Adipocyte (in vitro differentiated cells): ENCODE data around the gene LAT.
A peak's percentile ranks its signal among the peaks of the same experiment; 100 is the strongest.

ENCODE experiments used
- DNase-seq: peaks from one replicate; pipeline ENCODE4 v3.0.0-alpha.2; 2015; ENCODE audit warnings: low read depth
- H3K27me3 ChIP-seq: replicated peaks from 2 replicates; pipeline ENCODE4 v1.7.0; 2013; ENCODE audit warnings: mild to moderate bottlenecking, low read length, moderate library complexity; ENCODE audit not compliant: control insufficient read depth, insufficient read depth
- H3K36me3 ChIP-seq: 2 replicates; pipeline ENCODE4 v1.7.0; 2013; ENCODE audit warnings: low read length, mild to moderate bottlenecking, moderate library complexity; ENCODE audit not compliant: control insufficient read depth, insufficient read depth, severe bottlenecking
- H3K4me1 ChIP-seq: 2 replicates; pipeline ENCODE4 v1.7.0; 2013; ENCODE audit warnings: mild to moderate bottlenecking, low read length, moderate library complexity; ENCODE audit not compliant: control insufficient read depth, insufficient read depth
- H3K4me3 ChIP-seq: 2 replicates; pipeline ENCODE4 v1.7.0; 2013; ENCODE audit warnings: mild to moderate bottlenecking, low read length, moderate library complexity
- H3K9ac ChIP-seq: 2 replicates; pipeline ENCODE4 v1.7.0; 2013; ENCODE audit warnings: mild to moderate bottlenecking, low read length, moderate library complexity
- H3K9me3 ChIP-seq: 2 replicates; pipeline ENCODE4 v1.7.0; 2013; ENCODE audit warnings: mild to moderate bottlenecking, low read length, moderate library complexity; ENCODE audit not compliant: control insufficient read depth

Gene LAT

DNA sequence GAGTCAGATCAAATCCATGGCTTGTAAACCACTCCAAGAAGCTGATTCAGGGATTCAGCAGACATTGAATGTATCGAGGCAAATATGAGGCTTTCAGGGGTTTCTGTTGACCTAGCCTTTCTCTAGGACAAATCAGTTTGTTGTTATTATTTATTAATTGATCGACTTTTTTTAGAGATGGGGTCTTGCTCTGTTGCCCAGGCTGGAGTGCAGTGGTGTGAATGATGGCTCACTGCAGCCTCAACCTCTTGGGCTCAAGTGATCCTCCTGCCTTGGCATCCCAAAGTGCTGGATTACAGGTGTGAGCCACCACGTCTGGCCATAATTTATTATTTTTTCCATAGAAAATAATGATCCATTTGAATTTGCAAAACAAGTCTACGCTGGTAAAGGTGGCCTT, 27.0 kb downstream of the LAT start:
- Histone ChIP-seq H3K36me3 (no peaks in the 10 kb centered on the region), H3K9ac (no peak overlapping the region), H3K4me3 (no peak overlapping the region), H3K27me3 (peaks cover 5% of the 10 kb centered on the region), H3K9me3 (no peaks in the 10 kb centered on the region), H3K4me1 (peaks cover 13% of the 10 kb centered on the region)
- no peak for DNase-seq

DNA sequence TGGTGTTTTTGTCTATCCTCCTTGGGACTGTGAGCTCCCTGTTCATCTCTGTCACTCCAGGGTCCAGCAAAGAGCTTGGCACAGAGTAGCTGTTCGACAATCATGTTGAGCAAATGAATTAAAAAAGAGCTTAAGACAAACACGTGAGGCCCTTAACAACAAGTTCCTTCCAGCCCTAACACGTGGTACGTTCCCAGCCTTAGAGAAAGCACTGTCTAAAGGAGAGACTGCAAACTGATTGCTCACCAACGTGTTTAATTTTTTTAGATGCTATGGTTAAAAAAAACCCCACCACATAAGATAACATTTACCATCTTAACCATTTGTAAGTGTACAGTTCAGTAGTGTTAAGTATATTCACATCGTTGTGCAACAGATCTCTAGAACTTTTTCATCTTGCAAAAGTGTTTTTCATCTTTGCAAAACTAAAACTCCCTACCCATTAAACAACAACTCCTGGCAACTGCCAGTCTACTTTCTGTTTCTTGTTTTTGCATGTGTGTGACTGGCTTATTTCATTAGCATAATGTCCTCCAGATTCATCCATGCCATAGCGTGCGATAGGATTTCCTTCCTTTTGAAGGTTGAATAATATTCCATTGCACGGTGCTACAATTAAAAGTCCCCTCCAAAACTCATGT, 28.2 kb downstream of the LAT start:
- Histone ChIP-seq H3K9me3 (no peaks in the 10 kb centered on the region), H3K9ac (peak overlapping the region; percentile 38), H3K27me3 (peaks cover 5% of the 10 kb centered on the region), H3K4me1 (peaks cover 13% of the 10 kb centered on the region), H3K4me3 (no peak overlapping the region), H3K36me3 (no peaks in the 10 kb centered on the region)
- no peak for DNase-seq

DNA sequence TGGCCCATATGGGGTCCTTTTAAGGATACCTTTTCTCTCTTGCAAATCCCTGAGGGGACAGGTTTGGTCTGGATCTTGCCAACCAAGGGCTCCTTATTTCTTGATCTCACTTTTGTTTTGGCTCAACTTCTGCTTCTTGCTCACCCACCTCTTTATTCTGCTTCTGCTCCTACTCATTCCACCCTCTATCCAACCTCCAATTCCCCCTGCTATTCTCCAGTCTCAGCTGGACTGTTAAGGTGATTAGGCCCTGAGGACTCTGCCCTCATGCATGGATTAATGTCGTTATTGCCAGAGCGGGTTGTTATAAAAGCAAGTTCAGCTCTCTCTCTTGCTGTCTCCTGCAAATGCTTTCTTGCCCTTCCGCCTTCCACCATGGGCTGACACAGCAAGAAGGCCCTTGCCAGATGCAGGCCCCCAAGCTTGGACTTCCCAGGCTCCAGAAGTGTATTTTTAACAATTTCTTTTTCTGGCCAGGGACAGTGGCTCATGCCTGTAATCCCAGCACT, 29.8 kb downstream of the LAT start:
- Histone ChIP-seq H3K4me1 (peaks cover 13% of the 10 kb centered on the region), H3K36me3 (no peaks in the 10 kb centered on the region), H3K4me3 (no peak overlapping the region), H3K9me3 (no peaks in the 10 kb centered on the region), H3K27me3 (no peaks in the 10 kb centered on the region), H3K9ac (no peak overlapping the region)
- no peak for DNase-seq

DNA sequence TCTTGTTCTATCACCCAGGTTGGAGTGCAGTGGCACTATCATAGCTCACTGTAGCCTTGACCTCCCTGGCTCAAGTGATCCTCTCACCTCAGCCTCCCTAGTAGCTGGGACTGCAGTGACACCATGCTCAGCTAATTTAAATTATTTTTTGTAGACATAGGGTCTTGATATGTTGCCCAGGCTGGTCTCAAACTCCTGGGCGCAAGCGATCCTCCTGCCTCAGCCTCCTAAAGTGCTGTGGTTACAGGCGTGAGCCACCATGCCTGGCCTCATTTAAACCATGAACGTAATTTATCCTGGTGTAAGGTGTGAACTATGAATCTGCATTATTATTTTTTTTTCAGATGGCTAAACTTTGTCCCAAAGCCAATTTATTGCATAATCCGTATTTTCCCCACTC, 37.3 kb downstream of the LAT start:
- peaks cover 6% of the 10 kb centered on the region for H3K4me1 ChIP-seq
- H3K4me3 ChIP-seq = no peak overlapping the region
- H3K27me3 ChIP-seq = peaks cover 3% of the 10 kb centered on the region
- H3K9ac ChIP-seq = no peak overlapping the region
- no peaks in the 10 kb centered on the region for H3K9me3 ChIP-seq
- DNase-seq = no peak
- no peaks in the 10 kb centered on the region for H3K36me3 ChIP-seq

DNA sequence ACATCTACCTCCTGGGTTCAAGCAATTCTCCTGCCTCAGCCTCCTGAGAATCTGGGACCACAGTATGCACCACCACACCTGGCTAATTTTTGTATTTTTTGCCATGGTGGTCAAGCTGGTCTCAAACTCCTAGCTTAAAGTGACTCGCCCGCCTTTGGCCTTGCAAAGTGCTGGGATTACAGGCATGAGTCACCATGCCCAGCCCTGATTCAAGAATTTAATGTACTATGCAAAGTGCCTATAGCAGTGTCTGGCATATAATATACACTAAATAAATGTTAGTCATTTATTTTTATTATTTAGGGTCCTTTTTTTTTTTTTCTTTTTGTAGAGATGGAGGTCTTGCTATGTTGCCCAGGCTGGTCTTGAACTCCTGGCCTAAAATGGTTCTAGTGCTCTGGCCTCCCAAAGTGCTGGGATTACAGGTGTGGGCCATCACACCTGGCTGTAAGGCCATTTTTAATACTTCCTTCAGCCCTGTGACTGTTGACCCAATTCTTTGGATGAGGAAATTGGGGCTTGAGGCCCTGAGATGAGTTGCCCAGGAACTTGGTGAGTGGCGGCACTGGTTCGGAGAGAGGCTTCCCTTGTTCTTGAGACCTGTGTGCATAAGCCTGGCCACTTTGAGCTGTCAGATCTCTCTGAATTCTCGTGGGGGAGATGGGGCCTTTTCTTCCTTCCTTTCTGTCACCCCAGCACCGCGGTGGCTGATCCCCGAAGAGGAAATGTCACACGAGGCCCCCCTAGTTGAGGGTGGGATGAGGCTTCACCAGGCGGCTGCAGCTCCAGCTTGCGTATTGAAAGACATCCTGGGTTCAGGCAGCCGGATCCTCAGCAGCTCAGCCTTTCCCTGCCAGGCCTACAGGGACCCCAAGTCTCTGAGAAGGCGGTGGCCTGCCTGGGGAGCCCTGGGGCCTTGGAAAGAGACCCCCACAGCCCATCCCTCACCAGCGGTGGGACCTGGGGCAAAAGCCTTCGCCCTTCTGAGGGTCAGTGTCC, 38.7 kb downstream of the LAT start:
- no peaks in the 10 kb centered on the region for H3K36me3 ChIP-seq
- H3K4me3 ChIP-seq = no peak overlapping the region
- H3K4me1 ChIP-seq = peaks cover 9% of the 10 kb centered on the region
- H3K27me3 ChIP-seq = peaks cover 6% of the 10 kb centered on the region
- no peaks in the 10 kb centered on the region for H3K9me3 ChIP-seq
- DNase-seq = no peak
- no peak overlapping the region for H3K9ac ChIP-seq

DNA sequence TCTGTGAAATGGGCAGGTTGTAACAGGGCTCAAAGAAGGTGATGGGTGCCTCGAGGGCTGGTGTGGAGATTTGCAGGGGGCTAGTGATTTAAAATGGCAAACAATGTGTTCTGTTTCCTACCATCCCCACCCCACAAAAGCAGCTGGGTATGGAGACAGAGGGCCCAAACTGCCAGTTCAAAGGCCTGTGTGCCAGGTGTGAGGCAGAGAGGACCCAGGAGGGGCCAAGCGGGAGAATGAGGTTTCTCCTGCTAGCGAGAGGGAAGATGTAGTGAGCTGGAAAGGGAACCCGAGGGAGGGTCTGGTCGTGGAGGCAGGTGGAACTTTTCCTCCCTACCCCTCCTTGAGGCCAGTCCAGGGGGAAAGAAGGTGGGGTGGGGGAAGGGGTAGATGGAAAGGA, 39.4 kb downstream of the LAT start:
- peaks cover 6% of the 10 kb centered on the region for H3K27me3 ChIP-seq
- no peak for DNase-seq
- H3K36me3 ChIP-seq = no peaks in the 10 kb centered on the region

DNA sequence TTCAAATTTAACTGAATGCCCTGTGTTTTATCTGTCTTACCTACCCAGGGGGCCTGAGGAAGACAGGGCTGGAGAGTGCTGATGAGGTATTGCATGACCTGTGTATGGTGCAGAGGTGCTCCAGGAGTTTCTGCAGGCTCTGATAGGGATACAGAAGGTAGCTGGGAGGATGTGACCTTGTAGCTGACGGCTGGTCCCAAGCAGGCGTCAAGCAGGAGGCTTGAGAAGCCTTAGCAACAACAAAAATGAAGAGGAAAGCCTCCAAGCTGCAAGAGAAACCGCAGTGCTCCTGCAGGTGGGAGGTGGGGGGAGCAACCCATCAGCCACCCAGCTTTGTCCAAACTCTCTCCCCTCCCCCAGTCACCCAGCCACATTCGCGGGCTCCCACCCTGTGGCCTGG, 40.4 kb downstream of the LAT start:
- H3K4me1 ChIP-seq = peaks cover 20% of the 10 kb centered on the region
- no peaks in the 10 kb centered on the region for H3K9me3 ChIP-seq
- peaks cover 6% of the 10 kb centered on the region for H3K27me3 ChIP-seq
- no peak for DNase-seq
- H3K9ac ChIP-seq = no peak overlapping the region
- H3K36me3 ChIP-seq = no peaks in the 10 kb centered on the region
- H3K4me3 ChIP-seq = no peak overlapping the region

More for the DNA sequence above, 39.4 kb downstream of the LAT start:
- Histone ChIP-seq H3K9ac (no peak overlapping the region), H3K4me3 (no peak overlapping the region), H3K4me1 (peaks cover 16% of the 10 kb centered on the region), H3K9me3 (no peaks in the 10 kb centered on the region)

DNA sequence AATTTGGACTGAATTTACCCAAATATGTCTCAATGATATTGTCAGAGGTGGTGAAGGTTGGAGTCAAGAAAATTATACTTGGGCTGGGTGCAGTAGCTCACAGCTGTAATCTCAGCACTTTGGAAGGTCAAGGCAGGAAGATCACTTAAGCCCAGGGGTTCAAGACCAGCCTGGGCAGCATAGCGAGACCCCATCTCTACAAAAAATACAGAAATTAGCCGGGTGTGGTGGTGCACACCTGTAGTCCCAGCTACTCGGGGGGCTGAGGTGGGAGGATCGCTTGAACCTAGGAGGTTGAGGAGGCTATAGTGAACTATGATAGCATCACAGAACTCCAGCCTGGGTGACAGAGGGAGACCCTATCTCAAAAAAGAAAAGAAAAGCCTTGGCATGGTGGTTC, 40.9 kb downstream of the LAT start:
- Histone ChIP-seq H3K36me3 (no peaks in the 10 kb centered on the region), H3K4me3 (no peak overlapping the region), H3K27me3 (peaks cover 6% of the 10 kb centered on the region), H3K9me3 (no peaks in the 10 kb centered on the region), H3K4me1 (peaks cover 20% of the 10 kb centered on the region), H3K9ac (no peak overlapping the region)
- no peak for DNase-seq

DNA sequence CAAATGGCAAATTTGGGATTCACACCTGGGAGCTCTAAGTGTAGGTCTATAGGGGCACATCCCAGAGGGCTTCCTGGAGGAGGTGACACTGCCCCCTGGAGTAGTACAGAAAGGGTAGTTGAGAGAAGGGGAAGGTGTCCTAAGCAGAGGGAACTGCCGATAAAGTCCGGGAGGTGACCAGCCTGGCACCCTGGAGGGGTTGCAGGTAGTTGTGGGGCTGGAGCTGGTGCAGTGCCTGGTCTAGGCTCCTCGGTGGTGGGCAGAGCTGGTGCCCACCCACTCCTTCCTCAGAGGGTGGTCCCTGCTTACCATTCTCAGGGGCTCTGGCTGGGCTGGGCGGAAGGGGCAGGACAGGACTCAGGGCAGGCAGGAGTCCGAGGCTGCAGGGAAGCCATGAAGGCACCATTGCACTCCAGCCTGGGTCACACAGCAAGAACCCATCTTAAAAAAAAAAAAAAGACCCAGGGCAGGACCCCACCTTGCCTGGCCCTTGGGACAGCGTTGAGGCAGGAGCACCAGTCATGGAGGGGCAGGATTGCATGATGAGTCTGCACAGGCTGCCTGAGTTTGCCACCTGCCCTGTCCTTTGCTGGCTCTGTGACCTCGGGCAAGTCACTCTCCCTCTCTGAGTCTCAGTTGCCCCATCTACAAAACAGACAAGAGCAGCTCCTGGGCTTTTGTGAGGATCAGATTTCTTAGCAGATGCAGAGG, 43.8 kb downstream of the LAT start:
- peaks cover 14% of the 10 kb centered on the region for H3K4me1 ChIP-seq
- H3K27me3 ChIP-seq = peaks cover 3% of the 10 kb centered on the region
- DNase-seq = no peak
- no peaks in the 10 kb centered on the region for H3K9me3 ChIP-seq
- H3K36me3 ChIP-seq = no peaks in the 10 kb centered on the region
- H3K4me3 ChIP-seq = no peak overlapping the region
- H3K9ac ChIP-seq = no peak overlapping the region

DNA sequence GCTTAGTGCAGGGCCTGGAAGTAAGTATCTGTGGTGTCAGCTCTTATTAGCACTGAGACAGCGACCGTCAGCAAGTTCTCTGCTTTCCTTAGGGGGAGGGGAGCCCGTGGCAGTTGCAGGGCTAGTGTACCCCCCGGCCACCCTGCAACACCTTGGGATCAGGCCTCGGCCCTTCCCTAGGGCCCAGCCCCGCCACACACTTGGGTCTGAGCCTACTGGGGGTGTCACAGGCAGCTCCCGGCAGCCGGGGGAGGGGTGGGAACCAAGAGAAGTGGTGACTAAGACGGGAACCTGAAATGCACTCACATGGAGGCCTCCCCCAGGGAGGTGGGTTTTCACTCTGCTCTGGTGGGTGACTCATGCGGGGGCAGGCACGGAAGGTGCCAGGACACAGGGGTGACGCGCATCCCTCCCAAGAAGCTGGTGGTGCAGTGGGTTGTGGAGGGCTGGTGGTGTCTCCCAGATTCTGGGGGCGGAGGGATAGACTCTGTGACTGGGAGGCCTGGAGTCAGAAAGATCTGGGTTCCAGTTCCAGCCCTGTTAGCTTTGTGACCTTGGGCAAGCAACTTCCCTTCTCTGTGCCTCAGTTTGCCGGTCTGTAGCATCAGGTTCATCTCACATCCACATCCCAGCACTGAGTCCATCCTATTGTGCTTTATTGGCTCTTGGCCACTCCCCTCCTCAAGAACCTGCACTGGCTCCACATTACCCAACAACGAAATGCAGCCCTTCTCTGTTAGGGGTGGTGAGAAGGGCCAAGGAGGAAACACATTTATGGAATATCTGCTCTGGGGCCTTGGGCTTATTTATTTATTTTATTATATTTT, 44.5 kb downstream of the LAT start:
- peak; percentile 58 for DNase-seq
- peaks cover 14% of the 10 kb centered on the region for H3K4me1 ChIP-seq
- peaks cover 3% of the 10 kb centered on the region for H3K27me3 ChIP-seq
- H3K36me3 ChIP-seq = no peaks in the 10 kb centered on the region
- no peaks in the 10 kb centered on the region for H3K9me3 ChIP-seq
- H3K4me3 ChIP-seq = no peak overlapping the region
- H3K9ac ChIP-seq = no peak overlapping the region
